HG02943 (cell line): Measurements from ENCODE around the gene GRIA1.

Experiments used
- ATAC-seq: cut with Tn5 transposase; IDR thresholded peaks from one replicate; pipeline ENCODE4 v1.9.1; 2021; ENCODE audit warnings: mild to moderate bottlenecking, low read depth, moderate library complexity; ENCODE audit not compliant: unreplicated experiment

Gene GRIA1

DNA sequence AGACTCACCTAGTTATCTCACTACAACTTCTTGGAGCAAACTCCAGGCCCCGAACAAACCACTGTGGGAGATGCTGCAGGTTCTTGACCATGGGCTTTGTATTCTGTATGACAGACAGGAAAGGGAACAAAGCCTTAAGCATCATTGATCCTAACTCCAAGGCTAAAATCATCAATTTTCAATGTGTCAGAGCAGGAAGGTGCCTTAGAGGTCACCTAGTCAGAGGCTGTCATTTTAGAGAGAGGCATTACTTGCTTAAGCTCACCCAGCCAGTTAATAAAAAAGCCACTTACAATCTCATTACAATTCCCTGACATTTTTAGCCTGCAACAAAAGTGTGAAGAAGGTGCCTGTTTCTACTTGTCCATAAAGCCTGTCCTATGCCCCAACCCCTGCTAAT is 275.5 kb downstream of the GRIA1 start:
- no peak for ATAC-seq

- no peak for ATAC-seq
These were observed 277.0 kb downstream of the GRIA1 start for GRCh38 chr5:153767221-153768188.

DNA sequence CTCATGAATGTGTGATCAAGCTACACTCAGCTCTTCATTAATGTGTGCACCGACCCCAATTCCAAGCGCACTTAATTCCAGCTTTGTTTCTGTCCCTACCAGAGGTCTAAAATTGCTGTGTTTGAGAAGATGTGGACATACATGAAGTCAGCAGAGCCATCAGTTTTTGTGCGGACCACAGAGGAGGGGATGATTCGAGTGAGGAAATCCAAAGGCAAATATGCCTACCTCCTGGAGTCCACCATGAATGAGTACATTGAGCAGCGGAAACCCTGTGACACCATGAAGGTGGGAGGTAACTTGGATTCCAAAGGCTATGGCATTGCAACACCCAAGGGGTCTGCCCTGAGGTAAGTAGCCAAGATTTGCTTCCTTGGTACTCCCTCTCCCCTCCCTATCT is 279.6 kb downstream of the GRIA1 start:
- ATAC-seq: no peak

DNA sequence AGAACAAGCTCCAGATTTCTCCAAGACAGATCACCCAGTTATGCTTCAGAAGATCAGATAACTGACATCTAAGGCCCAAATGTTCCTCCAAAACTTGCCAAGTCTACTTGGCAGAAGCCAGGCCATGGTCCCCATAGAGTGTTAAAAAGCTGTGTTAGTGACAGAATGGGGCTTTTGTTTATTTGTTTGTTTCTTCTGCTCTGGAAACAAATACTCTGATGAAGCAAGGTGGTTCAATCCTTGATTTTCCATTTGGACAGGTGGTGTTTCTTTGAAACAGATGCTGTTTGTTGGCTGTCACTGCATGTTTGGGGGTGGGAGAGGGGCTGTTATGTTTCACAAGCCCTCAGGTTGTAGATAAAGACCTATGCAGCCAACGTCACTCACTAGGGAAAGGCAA is 284.2 kb downstream of the GRIA1 start:
- ATAC-seq: no peak

DNA sequence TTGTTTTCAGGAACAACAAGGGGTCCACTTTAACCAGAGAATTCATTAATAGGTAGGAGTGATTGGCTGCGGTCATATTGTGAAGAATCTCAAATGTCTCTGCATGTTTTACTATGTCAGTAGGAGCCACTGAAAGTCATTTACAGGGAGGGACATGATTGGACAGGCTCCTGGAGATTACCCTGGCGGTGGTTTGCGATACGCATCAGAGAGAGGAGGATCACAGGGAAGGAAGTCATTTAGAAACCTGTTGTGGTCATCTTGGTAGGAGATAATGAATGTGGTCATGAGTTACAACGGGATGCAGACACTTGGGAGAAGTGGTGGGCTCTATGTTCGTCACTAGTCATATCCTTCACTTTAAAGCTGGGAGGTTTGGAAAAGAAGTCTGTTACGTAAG is 285.5 kb downstream of the GRIA1 start:
- ATAC-seq: no peak

DNA sequence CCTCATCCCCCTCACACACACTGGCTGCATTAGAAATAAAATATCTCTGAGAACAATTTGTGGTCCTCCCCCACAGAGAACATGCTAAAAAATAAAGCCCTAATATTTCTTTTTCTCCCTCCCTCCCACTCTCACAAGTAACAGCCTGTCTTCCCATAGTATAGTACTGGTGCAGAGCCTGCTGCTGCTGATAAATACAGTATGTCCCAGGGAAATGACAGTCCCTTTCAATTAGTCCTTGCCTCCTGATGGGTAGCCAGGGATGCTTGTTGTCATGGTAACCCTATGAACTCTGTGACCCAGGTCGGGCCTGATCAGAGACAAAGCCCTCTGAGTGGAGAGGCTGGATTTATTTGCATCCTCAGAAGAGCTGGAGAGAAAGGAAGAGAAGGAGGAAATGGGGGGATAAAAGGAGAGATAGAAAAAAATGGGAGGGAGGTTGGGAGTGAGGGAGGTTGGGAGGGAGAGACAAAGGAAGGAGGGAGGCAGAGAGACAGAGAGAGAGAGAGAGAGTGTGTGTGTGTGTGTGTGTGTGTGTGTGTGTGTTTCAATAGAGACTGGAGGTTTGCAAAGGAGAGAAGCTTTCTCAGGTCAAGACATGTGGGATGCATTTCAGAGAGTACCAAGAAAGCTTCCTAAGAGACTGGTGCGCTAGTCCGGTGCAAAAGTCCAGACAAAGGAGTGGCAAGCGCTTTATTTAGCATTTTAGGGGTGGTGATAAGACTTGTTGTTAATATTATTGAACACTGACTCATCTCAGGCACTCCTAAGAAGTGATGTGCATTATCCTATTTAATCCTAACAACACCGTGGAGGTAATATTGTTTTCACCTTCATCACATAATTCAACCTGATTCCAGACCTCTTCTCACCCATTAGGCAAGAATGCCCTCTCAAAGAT is 287.5 kb downstream of the GRIA1 start:
- no peak for ATAC-seq

- no peak for ATAC-seq
These were observed 289.4 kb downstream of the GRIA1 start for GRCh38 chr5:153779836-153780235.

DNA sequence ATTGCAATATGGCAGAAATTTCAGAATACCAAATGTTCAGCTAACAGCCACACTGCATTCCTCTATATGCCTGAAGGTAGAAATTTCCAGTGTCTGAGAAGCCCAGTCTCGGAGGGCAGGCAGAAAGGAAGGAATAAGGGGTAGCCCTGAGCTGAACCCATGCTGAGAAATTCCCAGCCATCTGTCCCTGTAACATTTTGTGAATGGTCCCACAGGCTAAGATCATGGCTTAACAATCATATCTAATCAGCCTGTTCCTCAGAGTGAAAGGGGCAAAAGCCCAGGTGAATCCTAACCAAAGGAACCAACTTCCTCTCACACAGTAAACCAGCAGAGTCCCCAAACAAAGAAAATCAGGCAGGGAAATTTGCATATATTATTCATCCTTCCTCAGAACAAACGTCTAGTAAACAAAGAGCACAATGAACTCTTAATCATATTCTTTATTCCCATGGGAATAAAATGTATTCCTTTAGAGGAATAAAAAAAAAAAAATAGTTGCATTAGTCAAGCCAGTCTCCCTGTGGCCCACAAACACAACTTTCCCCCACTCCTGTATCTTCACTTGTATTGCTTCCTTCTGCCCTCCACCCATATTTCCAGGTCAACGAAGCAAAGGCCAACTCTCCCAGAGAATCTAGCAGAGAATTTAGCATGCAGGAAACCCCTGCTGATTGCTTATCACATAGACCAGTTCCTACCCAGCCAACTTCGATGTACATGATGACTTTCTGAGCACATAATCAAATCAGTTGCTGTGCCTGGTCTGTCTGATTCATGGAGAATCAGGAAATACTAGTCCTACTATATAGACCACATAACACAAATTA is 290.6 kb downstream of the GRIA1 start:
- ATAC-seq: no peak

- no peak for ATAC-seq
These were observed 292.3 kb downstream of the GRIA1 start for GRCh38 chr5:153782589-153783361.

DNA sequence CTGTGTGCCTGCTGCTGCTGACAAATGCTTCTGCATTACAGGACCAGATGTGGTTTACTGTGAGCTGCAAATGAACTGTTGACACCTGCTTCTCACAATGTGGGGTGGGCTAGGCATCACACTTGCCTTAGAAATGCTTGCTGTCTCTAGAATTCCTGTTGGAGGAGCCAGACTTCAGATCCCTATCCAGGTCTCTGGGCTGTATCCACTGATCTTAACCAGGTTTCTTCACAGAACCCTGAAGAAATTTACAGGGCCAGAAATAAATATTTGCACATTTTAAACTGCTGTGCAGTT is 292.8 kb downstream of the GRIA1 start:
- no peak for ATAC-seq

DNA sequence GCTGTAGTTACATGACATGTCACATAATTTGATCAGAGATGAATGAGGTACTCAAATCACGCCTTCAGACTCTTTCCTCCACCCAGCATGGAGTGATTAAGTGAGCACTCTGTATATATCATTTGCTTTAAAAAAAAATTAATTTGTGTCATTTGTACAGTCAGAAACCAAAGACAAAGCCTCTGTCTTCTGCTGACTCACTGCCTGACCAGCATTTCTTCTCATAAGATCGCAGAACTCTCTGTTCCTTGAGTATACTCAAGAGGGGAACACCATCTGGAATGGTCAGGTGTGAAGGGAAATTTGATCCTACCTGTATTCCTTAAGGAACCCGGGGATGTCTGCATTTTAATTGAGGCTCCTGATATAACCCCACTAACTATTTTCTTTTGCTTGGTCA is 293.8 kb downstream of the GRIA1 start:
- ATAC-seq: no peak

- ATAC-seq: no peak
These were observed 300.9 kb downstream of the GRIA1 start for GRCh38 chr5:153791339-153791738.

- no peak for ATAC-seq
These were observed 301.8 kb downstream of the GRIA1 start for GRCh38 chr5:153792305-153792704.

DNA sequence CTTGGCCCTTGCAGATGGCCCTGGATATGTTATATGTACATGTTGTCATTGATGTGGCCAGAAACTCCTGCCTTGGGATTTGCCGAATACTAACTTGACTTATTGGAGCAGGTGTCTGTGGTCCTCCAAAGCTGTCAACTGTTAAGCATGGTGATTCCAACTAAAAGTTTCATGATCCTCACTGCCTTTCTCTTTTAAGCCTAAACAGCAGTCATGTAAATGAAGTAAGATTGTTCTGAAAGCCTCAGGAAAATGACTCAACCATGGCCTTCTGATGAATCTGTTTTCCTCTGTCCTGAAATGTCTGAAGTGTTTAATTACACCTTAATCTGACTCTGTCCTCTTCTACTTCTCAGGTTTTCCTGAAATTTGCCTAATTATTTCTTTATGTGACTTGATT is 303.2 kb downstream of the GRIA1 start:
- ATAC-seq: no peak

- ATAC-seq: no peak
These were observed 303.9 kb downstream of the GRIA1 start for GRCh38 chr5:153794327-153794726.

GRCh38 chr5:153796527-153796926 is 306.1 kb downstream of the GRIA1 start:
- no peak for ATAC-seq

DNA sequence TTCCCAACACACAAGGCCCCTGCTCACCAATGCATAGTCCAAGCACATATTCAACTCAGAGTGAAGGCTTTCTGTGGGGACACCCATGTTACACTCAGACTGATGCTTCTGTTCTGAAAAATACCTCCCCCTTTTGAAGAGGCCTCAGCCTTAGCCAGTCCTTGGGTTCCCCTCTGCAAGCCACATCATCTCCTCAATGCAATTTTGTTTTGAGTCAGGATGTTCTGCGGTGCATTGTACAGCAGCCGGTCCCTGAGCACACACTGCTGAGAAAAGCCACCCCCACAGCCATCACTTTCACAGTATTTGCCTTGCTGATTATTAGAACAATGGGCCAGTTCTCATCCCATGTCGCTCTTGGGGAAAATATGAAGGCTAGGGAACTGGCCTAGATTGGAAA is 307.0 kb downstream of the GRIA1 start:
- ATAC-seq: no peak

- ATAC-seq: no peak
These were observed 308.4 kb downstream of the GRIA1 start for GRCh38 chr5:153798830-153799229.

- no peak for ATAC-seq
These were observed 309.0 kb downstream of the GRIA1 start for GRCh38 chr5:153799466-153799865.
